Measurements from ENCODE around the gene C11orf86.

DNA sequence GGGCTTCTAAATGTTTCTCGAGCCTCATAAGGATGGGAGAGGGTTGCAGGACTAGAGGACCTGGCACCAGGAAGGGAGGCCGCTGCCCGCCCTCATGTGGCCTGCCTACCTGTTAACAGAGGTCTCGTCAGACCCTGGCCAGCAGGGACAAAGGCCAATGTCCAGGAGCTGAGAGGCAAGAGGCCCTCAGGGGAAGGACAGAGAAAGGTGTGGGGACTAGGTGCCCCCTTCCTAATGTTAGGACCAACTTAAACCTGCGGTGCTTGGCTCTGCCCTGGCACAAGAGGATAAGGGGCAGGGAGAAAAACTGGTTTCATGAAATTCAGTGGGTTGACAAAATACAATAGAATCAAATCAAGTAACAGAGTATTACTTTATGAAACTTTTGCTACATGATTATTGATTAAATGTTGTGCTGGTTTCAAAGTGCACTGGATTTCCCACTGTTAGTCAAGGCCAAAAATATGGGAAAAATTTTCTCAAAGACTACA, 27.9 kb downstream of the C11orf86 start:
- TF ChIP-seq CTCF (conservative IDR thresholded peaks at IDR 0.05; ENCODE audit: low read depth in 2 of 2) (peak in 1 of 2 experiments; percentile 18; a peak in 2 of 4 replicates), EZH2 (IDR thresholded peaks at IDR 0.05; ENCODE audit: low read depth, unreplicated experiment) (no peak), POLR2AphosphoS5 (IDR thresholded peaks at IDR 0.05; ENCODE audit: low read depth) (no peak), EZH2phosphoT487 (IDR thresholded peaks at IDR 0.05; ENCODE audit: unreplicated experiment) (no peak)
- TF ChIP-seq, protein P1, sequence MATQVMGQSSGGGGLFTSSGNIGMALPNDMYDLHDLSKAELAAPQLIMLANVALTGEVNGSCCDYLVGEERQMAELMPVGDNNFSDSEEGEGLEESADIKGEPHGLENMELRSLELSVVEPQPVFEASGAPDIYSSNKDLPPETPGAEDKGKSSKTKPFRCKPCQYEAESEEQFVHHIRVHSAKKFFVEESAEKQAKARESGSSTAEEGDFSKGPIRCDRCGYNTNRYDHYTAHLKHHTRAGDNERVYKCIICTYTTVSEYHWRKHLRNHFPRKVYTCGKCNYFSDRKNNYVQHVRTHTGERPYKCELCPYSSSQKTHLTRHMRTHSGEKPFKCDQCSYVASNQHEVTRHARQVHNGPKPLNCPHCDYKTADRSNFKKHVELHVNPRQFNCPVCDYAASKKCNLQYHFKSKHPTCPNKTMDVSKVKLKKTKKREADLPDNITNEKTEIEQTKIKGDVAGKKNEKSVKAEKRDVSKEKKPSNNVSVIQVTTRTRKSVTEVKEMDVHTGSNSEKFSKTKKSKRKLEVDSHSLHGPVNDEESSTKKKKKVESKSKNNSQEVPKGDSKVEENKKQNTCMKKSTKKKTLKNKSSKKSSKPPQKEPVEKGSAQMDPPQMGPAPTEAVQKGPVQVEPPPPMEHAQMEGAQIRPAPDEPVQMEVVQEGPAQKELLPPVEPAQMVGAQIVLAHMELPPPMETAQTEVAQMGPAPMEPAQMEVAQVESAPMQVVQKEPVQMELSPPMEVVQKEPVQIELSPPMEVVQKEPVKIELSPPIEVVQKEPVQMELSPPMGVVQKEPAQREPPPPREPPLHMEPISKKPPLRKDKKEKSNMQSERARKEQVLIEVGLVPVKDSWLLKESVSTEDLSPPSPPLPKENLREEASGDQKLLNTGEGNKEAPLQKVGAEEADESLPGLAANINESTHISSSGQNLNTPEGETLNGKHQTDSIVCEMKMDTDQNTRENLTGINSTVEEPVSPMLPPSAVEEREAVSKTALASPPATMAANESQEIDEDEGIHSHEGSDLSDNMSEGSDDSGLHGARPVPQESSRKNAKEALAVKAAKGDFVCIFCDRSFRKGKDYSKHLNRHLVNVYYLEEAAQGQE (IDR thresholded peaks at IDR 0.05; ENCODE audit: unreplicated experiment): no peak
